NCI-H345 treated with DMSO at 0.1 percent for 48 hours (cell line): ENCODE data around the gene KRTCAP2.
"Not testable (repeated sequence)": the region's sequence is repeated elsewhere in the genome, so short reads cannot be mapped to it uniquely, and the experiment has no call there.

Source experiments
- DNase-seq: peaks from one replicate; lab custom pipeline; 2025; ENCODE audit not compliant: unreplicated experiment; lab: John Stamatoyannopoulos, UW

The KRTCAP2 gene

DNA sequence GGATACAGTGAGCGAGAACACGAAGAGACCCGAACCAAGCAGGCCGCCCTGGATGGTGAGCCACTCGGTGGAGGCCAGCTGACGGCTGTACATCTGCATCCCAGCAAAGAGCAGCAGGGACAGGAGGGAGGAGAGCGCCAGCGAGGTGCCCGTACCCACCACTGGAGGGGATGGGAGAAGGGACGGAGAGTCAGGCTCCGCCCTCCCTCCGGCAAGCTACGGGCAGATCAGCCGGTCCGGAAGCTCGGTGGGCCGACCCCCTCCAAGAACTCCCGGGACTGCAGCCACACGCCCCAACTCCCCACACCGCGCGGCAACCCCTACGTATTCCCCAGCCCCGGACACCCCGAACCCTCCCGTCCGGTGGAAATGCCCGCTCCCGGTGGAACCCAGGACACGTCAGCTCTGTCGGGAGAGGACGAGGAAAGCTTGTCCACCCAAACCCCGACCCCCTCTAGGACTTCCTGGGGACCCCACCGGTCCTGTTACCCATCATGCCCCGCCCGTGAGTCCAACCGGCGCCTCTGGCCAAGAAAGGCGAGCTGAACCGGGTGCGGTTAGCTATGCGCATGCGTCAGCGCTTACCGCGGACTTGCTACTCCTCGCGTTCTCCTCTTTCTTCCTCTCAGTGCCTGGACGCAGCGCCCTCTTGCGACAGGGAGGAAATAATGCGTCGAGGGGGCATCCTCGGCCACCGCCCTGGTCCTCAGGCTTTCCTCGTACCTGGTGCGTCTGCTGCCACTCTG is at the start of gene KRTCAP2:
Gene KRTCAP2 (minus strand): TSS at position 573 of the 746 bp plus-strand sequence. CDS start 80 bp downstream, at position 493.
- peak; percentile 100 for DNase-seq

DNA sequence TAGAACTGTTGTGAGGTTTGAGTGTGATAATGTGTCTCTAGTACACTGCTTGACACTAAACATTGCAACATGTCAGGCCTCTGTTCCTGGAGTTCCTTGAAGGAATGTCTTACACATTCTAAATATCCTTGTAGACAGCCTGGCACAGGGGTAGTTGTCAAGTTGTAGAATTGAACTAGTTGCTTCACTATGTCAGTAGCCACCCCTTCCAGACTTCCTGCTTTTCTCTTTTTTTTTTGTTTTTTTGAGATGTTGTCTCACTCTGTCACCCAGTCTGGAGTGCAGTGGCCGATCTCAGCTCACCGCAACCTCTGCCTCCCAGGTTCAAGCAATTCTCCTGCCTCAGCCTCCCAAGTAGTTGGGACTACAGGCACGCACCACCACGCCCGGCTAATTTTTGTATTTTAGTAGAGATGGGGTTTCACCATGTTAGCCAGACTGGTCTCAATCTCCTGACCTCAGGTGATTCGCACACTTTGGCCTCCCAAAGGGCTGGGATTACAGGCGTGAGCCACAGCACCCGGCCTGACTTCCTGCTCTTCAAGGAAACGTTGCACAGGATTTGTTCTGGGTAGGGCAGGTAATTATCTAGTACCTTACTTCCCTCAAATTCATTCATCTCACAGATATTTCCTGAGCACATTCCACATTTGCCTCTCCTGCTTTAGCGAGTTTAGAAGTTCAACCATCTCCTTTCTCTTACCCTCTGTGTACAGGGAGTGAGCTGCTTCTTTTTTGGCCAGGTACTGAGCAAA is 47.3 kb upstream of the KRTCAP2 start:
- DNase-seq = not testable (repeated sequence)

DNA sequence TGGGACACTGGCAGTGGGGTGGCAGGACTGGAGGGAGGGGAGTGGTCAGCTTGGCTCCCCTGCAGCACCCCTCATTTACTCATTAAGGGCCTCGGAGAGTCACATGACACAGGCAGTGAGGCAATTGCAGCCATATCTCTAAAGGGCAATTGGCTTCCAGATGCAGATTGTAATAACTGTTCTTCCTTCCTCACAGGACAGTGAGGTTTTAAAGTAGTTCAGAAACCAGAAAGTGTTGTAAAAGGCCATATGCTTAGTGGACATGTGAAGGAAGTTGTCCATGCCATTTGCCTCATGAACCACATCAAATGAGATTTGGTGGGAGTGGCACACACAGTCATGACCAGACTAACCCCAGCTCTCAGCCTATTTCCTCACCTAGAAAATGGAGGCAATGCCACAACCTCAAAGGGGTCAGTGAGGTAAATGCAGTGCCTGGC is 46.5 kb upstream of the KRTCAP2 start:
- DNase-seq = no peak

DNA sequence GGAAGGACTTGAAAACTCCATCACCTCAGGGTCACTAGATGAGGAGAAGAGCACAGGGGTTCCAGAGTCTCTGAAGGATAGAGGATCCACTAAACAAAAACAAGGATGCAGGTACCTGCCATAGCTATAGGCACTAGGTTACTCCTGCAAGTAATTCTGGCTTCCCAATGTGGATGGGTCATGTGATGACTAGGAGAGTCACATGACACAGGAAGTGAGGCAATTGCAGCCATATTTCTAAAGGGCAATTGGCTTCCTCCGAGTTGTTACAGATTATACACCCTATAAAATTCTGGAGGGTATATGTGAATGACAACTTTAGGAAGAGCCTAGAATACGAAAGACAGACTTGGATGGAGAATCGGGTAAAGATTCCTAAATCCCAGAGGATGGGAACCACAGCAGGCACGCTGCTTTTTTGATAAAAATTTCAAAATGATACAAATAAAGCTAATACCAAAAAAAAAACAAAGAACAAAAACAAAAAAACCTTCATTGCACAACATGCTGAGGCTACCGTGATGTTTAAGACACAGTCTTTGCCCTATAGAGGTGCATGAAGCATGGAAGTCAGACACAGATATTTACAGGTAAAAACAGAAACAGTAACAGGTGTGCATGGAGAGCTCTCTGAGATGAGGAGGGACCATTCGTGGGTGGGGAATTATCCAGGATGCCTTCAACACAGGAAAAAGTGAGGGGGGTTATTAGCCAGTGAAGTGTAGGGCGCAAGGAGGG is 45.9 kb upstream of the KRTCAP2 start:
- DNase-seq = peak; percentile 45

DNA sequence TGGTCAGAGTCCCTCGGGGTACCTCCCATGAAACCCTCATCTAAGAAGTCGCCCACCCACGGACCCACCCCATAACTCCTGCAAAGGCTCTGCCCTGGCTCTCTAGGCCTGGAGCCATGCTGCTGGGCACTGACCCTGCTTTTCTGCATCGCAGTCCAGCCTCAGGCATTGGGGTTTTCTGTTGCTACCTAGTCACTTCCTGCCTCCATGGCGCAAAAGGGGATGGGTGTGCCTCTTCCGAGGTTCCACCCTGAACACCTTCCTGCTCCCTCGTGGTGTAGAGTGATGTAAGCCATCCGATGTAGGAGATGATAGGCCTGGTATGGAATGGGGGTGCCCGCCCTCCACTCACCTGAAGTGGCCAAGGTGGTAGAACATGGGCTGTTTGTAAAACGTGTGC is 41.6 kb upstream of the KRTCAP2 start:
- DNase-seq = not testable (repeated sequence)

DNA sequence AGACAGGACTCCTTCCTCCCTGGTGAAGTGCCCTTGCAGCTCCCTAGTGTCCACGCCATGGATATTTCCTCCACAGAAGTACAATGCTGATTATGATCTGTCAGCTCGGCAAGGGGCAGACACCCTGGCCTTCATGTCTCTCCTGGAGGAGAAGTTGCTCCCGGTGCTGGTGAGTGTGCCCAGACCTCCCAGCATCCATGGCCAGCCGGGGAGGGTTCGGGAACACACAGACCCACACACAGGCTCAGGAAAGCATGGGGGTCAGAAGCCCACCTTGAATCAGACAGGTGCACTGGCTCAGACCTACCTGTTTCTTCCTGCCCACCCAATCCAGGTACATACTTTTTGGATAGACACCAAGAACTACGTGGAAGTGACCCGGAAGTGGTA is 38.9 kb upstream of the KRTCAP2 start:
- not testable (repeated sequence) for DNase-seq

DNA sequence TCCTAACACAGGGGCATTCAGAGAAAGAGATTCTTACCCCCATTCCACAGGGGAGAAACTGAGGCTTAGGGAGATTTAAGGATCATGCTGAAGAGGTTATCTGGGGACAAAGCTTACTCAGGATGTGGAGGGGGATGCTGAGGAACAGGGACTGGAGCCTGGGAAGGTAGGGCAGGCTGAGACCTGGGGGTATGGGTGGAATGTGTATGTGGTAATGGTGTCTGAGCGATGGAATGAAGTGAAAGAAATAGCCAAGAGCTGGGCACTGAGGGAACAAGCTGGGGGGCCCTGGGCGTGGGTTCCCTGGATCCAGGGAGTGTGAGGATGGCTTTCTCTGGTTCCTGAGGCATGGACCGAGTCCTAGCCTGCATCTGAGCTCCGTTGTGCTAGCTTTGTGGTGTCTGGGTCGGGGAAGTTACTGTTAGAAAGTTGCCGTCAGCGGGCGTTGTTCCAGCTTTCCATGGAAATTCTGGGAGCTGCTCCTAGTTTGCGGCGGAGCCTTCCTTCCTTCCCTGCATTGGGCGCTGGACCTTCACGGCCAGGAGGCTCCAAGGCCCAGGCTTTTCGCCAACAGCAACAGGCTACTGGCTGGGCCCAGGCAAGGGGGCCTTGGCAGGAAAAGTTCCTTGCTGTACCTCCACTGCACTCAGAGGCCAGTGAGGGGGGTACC is 38.4 kb upstream of the KRTCAP2 start:
- DNase-seq = not testable (repeated sequence)

DNA sequence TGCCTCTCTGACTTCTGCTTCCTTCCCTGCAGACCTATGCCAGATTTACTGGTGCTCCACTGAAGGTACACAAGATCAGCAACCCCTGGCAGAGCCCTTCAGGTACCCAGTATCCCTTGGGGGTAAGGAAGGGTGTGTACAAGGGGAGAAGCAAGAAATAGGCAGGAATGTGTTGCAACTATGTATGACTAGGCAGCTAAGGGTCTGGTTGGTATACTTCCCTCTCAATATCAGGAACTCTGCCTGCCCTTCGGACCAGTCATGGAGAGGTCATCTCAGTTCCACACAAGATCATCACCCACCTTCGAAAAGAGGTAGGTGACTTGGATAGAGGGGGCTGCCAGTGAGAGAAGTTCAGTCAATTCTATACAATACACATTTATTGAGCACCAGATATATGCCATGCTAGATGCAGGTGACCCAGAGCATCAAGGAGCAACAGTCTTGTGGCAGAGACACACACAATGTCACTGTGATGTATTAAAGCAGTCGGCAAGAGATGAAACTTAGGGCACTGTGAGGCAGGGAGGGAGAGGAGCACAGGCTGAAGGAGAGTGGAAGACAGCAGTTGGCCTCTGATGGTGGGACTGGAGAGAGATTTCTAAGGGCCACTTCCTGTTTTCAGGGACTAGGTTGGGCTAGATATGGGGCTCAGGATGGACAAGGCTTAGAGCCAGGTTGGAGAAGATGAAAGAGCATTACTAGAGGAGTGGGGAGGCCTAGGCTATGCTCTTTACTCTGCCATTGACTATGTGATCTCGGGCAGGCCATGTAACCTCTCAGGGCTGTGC is 37.4 kb upstream of the KRTCAP2 start:
- DNase-seq = no peak

DNA sequence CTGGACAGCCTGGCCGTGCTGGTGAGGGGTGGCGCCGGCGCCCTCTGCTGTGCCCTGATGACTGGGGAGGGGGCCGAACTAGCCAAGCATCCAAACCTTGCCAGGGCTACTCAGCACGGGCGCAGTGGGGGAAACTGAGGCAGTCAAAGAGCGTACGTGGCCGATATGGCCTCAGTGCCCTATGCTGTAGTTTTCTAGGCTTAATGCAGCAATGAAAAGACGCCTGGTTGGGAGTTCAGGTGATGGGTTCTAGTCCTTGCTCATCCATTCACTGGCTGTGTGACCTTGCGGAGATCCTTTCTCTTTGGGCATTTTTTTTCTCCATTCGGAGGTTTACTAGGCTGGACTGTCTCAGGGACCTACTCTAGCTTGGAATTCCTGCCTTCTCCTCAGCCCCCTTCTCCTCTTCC is 36.2 kb upstream of the KRTCAP2 start:
- DNase-seq = no peak

DNA sequence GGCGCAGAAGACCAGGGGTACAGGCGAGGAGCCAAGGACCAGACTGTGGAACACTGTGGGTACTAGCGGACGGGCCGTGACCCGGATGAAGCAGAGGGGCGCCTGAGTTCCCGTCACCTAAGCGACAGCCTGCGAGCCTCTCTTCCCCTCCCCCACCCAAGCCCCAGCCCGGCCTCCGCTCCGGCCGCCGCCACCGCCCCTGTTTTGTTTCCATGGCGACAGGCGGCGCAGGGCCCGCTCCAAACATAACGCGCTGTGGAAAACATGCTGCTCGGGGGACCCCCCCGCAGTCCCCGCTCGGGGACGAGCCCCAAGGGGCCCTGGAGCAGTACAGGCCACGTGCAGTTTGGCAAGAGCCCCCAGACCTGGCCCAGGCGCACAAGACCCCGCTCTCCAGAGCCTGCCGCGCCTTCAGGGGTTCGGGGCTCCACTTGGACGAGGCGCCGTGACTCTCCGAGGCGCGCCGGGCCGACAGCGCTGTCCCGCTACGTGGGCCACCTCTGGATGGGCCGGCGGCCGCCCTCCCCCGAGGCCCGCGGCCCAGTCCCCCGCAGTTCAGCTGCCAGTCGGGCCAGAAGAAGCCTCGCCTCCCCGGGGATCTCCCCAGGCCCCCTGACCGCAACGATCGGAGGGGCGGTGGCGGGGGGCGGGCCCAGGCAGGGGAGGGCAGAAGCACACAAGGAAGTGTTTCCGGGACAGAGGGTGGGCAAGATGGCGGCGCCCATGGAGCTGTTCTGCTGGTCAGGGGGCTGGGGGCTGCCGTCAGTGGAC is 35.6 kb upstream of the KRTCAP2 start, which contains the start of gene MTX1:
Gene MTX1 (plus strand): TSS at position 155 of the 771 bp plus-strand sequence. CDS start 110 bp downstream, at position 265.
- DNase-seq = peak; percentile 89

DNA sequence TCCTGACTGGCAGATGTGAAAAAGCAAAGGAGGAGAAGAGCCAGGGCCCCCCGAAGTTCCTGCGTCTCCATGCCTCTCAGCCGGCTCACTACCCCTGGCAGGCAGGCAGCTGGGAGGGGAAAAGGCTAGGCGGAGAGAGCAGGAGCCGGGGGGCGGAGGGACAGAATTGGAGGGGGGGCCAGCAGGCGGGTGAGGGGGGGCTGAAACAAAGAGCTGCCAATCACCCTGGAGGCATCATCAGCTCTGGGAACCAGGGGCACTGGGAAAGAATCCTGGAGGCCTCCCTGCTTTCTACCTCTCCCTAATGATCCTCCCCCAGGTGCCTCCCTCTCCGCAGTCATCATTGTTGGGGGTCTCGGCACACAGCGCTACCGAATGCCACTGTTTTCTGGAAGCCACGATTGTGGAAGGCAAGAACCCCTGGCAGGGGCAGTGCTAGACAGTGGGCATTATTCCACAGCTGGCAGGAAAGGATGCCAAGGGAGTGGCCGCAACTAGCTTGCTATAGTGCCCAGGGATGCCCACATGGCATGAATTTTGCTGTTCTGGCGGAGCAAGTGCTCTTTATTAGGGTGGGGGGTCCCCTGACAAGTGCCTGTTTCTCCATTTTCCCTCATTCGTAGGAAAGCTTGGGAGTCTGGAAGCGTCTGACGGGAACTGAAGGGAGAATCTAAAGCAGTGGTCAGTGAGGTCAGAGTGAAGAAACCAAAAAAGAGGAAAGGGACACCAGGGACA is 34.9 kb upstream of the KRTCAP2 start, which contains the start of gene THBS3:
Gene THBS3 (minus strand): TSS at position 92 of the 735 bp plus-strand sequence. CDS start 21 bp downstream, at position 71.
- peak; percentile 95 for DNase-seq

DNA sequence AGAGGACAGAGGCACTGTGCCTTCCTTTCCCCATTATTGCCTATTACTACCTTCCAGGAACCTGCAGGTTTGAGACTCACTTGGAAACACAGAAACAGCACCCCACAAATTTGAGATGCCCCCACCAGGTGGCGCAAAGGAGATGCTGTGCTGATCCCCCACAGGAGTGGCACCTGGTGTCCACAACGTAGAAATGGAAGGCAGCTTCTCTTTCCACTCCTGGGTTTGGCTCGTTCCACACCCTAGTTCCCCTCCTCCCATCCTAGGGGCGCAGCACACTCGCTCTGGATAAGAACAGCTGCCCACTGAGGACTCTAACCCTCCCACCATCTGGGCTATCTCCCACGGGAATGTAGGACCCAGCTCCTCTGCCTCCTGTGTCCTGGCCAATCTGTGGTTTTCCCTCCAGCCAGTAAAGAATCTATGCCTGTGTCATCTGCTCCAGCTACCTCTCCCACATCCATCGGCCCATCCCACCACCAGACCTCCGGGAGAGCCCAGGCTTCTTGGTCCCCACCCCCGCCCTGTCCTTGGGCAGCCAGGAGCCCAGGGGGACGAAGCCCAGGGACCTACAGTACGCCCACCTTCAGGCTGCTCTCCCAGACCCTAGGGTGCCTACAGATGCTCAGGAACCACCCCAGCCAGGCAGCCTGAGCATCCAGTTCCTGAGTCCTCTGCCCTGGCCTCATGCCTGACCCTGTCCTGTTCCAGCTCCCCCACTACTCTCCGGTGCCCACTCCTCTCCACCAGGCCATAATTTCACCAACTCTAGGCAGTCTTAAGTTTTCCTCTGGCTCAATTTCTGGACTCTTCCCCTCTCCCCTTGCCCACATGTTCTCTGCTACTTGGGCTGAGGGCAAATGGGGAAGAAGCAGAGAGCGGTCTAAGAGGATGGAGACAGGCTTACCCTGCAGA is 34.0 kb upstream of the KRTCAP2 start:
- DNase-seq = peak; percentile 96

DNA sequence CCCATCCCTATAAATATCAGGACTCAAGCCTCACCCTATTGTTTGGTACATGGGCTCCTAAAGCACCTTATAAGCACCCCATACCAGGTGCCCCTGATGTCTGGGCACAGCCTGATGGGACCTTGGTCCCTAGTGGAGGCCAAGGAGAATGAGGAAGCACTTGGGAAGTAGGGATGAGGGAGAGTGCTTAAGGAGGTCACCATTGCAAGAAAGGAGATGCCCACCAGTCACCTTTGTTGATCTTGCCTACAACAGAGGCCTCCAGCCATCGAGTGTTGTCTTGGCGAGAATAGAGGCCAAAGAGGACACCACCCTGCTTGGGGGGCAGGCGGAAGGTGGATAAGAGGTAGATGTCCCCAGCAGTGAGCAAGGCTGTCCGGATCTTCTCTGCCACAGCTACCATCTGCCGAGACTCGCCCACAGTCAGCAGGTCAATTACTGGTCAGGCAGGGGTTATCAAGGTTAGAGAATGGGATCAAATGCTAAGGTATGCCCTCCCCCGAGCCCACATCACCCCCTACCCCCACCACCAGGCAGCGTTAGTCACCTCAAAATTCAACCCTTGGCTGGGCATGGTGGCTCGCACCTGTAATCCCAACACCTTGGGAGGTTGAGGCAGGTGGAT is 33.0 kb upstream of the KRTCAP2 start:
- DNase-seq = no peak

DNA sequence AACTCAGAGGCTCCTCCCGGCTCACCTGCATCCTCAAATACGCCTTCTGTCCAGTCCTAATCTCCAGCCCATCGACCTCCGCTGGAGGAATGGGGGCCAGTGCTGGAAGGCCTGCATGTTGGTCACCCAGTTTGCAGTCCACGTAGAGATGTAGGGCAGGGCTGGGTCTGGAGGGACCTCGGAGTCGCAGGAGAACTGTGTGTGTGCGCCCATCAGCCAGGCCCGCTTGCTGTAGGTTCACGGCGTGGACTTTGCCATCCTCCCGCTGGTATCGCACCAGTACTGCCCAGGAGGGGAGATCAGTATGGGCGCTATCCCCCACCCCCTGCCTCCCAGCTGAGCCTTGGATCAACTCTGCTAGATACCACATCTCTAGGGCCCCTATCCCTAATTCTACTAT is 31.9 kb upstream of the KRTCAP2 start:
- no peak for DNase-seq

DNA sequence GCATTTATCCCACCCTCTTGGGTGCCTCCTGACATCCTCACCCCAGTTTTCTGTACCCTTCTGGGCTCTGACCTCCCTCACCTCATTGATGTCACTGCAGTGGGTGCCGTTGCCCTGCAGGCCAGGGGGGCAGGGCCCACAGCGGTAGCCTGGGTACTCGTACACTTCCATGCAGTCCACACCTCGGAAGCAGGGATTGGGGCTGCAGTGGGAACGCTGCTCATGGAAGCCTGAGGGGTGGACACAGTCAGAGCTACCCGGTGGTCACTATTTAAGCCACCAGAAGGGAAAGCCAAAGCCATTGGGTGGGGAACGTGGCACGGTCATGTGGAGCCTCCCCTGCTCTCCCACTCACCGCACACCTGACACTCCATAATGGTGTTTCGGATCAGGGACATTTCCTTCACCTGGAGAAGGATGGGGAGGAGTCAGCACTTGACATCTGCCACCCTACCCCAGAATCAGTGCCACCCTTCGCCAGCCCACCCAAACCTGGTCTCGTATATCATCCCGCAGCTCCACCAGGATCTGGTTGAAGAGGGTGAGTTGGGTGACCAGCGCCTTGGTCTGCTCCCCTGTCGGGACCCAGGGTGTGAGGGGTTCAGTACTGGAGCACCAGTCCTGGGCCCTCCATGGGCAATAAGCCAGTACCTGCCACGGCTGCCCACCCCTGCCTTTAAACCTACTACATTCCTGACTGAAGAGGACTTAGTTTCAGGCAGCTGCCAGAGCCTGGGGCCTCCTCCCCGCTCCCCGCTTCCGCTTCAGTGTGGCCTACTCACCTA is 29.8 kb upstream of the KRTCAP2 start:
- no peak for DNase-seq

DNA sequence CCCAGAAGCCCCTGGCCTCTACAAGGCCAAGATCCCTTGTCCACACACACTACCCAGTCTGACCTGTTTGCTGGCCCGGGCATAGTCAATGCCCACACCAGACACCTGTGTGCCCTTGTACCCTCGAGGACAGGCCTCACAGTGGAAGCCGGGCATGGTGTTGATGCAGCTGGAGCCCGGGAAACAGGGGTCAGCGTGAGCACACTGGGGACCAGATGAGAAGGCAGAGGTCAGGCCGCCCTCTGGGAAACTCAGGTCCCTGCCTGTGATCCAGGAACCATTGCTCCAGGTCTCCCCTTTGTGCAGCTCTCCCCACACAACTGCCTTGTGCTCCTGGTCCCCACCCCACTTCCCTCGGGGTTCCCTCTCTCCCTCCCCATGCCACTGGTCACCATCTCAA is 29.1 kb upstream of the KRTCAP2 start:
- DNase-seq = no peak
